ENCODE measurements around the gene KIAA1217. TPM values are rescaled to one million over a fixed set of nuclear protein-coding genes. Genes with fewer than 3 reads are reported as not detected.

Gene KIAA1217
- total RNA-seq, 1 experiment from 2014 or later: 48.3 TPM

DNA sequence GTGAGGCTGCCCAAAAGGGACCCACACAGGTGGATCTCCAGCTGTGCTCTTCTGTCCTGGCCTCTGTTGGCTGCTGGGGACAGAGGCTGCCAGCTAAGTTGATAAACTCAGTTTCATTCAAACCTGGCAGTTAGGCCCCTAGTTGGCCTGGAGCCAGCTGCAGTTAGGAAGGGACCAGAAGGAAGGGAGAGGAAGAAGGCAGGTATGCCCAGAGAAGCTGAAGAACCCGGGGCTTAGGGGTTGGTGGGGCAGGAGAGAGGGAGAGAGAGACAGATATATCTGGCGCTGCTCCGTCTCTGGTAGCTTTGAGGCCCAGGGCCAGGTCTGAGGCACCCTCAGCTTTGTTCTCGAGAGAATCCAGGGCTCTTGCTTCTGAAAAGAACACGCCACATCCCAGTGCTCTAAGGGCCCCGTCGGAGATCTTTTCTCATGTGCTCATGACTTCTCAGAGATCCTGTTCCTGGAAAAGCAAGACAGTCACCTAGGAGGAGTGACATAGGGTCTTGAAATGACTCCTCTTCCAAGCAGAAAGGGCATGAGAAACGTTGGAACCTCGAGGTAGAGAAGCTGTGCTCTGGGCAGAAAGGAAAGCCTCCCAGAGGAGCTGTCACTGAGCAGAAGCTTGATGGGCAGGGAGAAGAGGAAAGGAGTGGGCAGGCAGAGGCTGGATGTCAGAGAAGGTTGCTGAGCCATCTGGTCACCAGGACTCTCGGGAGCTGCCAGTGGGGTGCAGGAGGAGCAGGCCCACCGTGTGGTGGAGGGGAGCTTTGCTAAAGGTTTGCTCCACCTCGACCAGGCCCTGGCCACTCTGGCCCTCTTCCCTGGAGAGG lies 361.1 kb downstream of the KIAA1217 start:
- CTCF ChIA-PET: interaction anchor here (1.1 to 3.7 kb wide), 3 partner anchors 13 to 51 kb away, joined by 3 to 14 read pairs (median 6); no protein-coding TSS in a partner anchor
- Mint-ChIP-seq H3K9me3 (ENCODE audit: unreplicated experiment) (no peaks in the 10 kb centered on the region), H3K36me3 (ENCODE audit: insufficient read depth, unreplicated experiment) (peaks cover 7% of the 10 kb centered on the region), H3K27ac (ENCODE audit: low read depth, unreplicated experiment) (no peak overlapping the region), H3K4me3 (ENCODE audit: unreplicated experiment) (no peak overlapping the region), H3K4me1 (ENCODE audit: insufficient read depth, unreplicated experiment) (no peaks in the 10 kb centered on the region), H3K27me3 (ENCODE audit: insufficient read depth, unreplicated experiment) (no peaks in the 10 kb centered on the region)
- intact Hi-C loops (cut with micrococcal nuclease): no loop called here
- POLR2A ChIA-PET: no interaction called here
- no TSS peak for BruUV-seq (replicated peaks)
- TF ChIP-seq CTCF (IDR thresholded peaks at IDR 0.05; ENCODE audit: unreplicated experiment): no peak
- DNase-seq (ENCODE audit: unreplicated experiment): no peak

DNA sequence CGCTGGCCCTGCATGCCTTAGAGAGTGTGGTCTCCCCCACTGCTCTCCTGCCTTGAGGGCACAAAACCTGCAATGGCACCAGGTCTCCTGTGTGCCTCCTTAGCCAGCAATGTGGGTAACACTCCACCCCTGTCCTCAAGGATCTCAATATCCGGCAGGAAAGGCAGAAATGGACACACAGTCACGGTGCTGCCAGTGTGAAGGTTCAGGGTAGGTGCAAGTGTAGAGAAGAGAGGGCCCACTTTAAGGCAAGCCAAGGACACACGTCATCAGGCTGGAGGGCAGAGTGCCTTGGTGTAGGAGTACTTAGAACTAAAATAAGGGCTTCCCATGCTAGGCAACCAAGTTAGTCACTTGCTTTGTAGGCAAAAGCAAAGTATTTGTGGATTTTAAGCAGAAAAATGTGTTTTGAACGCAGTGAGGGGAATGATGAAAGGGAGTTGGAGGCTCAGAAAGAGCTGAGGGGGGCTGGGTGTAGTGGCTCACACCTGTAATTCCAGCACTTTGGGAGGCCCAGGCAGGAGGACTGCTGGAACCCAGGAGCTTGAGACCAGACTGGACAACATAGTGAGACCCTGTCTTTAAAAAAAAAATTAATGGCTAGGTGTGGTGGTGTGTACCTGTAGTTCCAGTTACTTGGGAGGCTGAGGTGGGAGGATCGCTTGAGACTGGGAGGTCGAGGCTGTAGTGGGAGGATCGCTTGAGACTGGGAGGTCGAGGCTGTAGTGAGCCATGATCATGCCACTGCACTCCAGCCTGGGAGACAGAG lies 361.9 kb downstream of the KIAA1217 start:
- H3K9me3 Mint-ChIP-seq (ENCODE audit: unreplicated experiment): no peaks in the 10 kb centered on the region
- H3K4me3 Mint-ChIP-seq (ENCODE audit: unreplicated experiment): no peak overlapping the region
- intact Hi-C loops (cut with micrococcal nuclease): no loop called here
- CTCF ChIA-PET: interaction anchor here (0.8 to 3.7 kb wide), 3 partner anchors 13 to 66 kb away, joined by 3 to 14 read pairs (median 6); no protein-coding TSS in a partner anchor
- POLR2A ChIA-PET: no interaction called here
- BruUV-seq (replicated peaks): no TSS peak
- no peaks in the 10 kb centered on the region for H3K27me3 Mint-ChIP-seq (ENCODE audit: insufficient read depth, unreplicated experiment)
- H3K4me1 Mint-ChIP-seq (ENCODE audit: insufficient read depth, unreplicated experiment): peaks cover 6% of the 10 kb centered on the region
- TF ChIP-seq CTCF (IDR thresholded peaks at IDR 0.05; ENCODE audit: unreplicated experiment): no peak
- no peak for DNase-seq (ENCODE audit: unreplicated experiment)
- H3K27ac Mint-ChIP-seq (ENCODE audit: low read depth, unreplicated experiment): peak overlapping the region; percentile 50
- H3K36me3 Mint-ChIP-seq (ENCODE audit: insufficient read depth, unreplicated experiment): peaks cover 7% of the 10 kb centered on the region

DNA sequence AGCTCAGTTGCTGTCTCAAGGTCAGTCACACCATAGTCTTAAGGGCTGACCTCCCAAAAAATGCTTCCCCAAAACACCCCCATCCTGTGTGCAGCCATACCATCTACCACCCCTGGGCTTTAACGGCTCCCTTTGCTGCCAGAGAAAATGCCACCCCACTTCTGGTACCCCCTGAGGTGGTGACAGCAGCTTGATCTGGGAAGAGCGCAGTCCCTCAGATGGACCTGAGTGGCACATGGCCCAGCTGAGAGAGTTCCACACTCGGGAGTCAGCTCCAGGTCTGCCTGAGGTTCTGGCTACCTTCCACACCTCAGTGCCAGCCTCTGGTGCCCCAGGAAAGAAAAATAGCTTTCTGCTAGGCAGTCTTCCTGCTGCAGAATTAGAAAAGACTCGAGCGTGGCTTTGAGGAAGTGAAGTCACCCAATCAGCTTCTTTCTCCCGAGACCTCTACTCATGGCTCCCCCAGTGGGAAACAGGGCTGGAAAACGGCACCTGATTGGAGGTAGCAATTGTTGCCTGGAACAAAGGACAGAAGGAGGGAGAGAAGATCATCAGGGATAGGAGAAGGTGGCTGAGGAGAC lies 363.0 kb downstream of the KIAA1217 start:
- TF ChIP-seq CTCF (IDR thresholded peaks at IDR 0.05; ENCODE audit: unreplicated experiment): no peak
- Mint-ChIP-seq H3K4me3 (ENCODE audit: unreplicated experiment) (no peak overlapping the region), H3K9me3 (ENCODE audit: unreplicated experiment) (no peaks in the 10 kb centered on the region), H3K36me3 (ENCODE audit: insufficient read depth, unreplicated experiment) (peaks cover 7% of the 10 kb centered on the region), H3K27ac (ENCODE audit: low read depth, unreplicated experiment) (no peak overlapping the region), H3K4me1 (ENCODE audit: insufficient read depth, unreplicated experiment) (peaks cover 6% of the 10 kb centered on the region), H3K27me3 (ENCODE audit: insufficient read depth, unreplicated experiment) (no peaks in the 10 kb centered on the region)
- DNase-seq (ENCODE audit: unreplicated experiment): no peak
- ChIA-PET CTCF (interaction anchor here (0.6 to 3.7 kb wide), 5 partner anchors 14 to 247 kb away, joined by 3 to 14 read pairs (median 6); no protein-coding TSS in a partner anchor), POLR2A (interaction anchor here (0.9 kb wide), 1 partner anchor 8 kb away, joined by 3 read pairs; no protein-coding TSS in a partner anchor)
- no TSS peak for BruUV-seq (replicated peaks)
- intact Hi-C loops (cut with micrococcal nuclease): no loop called here

DNA sequence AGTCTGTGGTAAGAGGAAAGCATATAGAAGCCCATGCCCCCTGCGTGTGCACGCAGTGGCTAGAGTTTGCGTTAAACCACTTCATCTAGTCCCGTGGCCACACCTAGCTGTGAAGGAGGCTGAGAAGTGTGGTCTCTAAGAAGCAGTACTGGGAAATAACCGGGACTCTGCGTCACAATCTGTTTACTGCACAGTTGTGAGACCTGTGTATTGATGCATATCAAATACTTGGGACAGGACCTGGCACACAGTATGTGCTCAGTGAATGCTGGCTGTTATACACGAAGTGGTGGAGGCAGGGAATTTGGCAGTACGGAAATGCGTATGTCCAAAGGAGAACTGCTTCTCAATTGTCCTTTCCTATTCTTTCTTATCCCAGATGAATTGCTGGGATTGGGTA lies 365.2 kb downstream of the KIAA1217 start:
- ChIA-PET POLR2A (no interaction called here), CTCF (interaction anchor here (0.6 to 1.2 kb wide), 3 partner anchors 18 to 580 kb away, joined by 3 to 5 read pairs (median 3); no protein-coding TSS in a partner anchor)
- no TSS peak for BruUV-seq (replicated peaks)
- Mint-ChIP-seq H3K27me3 (ENCODE audit: insufficient read depth, unreplicated experiment) (no peaks in the 10 kb centered on the region), H3K4me1 (ENCODE audit: insufficient read depth, unreplicated experiment) (peaks cover 6% of the 10 kb centered on the region), H3K9me3 (ENCODE audit: unreplicated experiment) (no peaks in the 10 kb centered on the region), H3K36me3 (ENCODE audit: insufficient read depth, unreplicated experiment) (peaks cover 7% of the 10 kb centered on the region), H3K27ac (ENCODE audit: low read depth, unreplicated experiment) (no peak overlapping the region), H3K4me3 (ENCODE audit: unreplicated experiment) (no peak overlapping the region)
- intact Hi-C loops (cut with micrococcal nuclease): no loop called here
- no peak for DNase-seq (ENCODE audit: unreplicated experiment)
- no peak for TF ChIP-seq CTCF (IDR thresholded peaks at IDR 0.05; ENCODE audit: unreplicated experiment)
